Neural cell (in vitro differentiated cells): Measurements from ENCODE around the gene EML6. TPM values are rescaled to one million over a fixed set of nuclear protein-coding genes. Genes with fewer than 3 reads are reported as not detected.

Experiments used
- H2AFZ ChIP-seq: fragments of 200-600, 300-800 bp; sonication (generic), shearing (Covaris generic); 2 replicates; pipeline ENCODE4 v1.6.0; 2014; ENCODE audit warnings: low read depth, mild to moderate bottlenecking, antibody characterized with exemption, low read length, moderate library complexity
- H3F3A ChIP-seq: fragments of 200-600 bp; shearing (Covaris generic); 2 replicates; pipeline ENCODE4 v1.6.1; 2016; ENCODE audit warnings: mild to moderate bottlenecking, moderate library complexity, mixed read lengths, antibody characterized with exemption, low read length; ENCODE audit not compliant: insufficient read depth, poor library complexity, severe bottlenecking
- H3K27ac ChIP-seq: fragments of 200-600, 300-800 bp; sonication (generic), shearing (Covaris generic); 2 replicates; pipeline ENCODE4 v1.5.1; 2014; ENCODE audit warnings: mild to moderate bottlenecking, low read length, moderate library complexity
- H3K27me3 ChIP-seq: fragments of 300-800, 200-600 bp; sonication (generic), shearing (Covaris generic); 2 replicates; pipeline ENCODE4 v1.6.0; 2014; ENCODE audit warnings: mild to moderate bottlenecking, low read depth, low read length, moderate library complexity; ENCODE audit not compliant: insufficient read depth
- H3K36me3 ChIP-seq: fragments of 300-800, 200-600 bp; sonication (generic), shearing (Covaris generic); 2 replicates; pipeline ENCODE4 v1.5.1; 2014; ENCODE audit warnings: mild to moderate bottlenecking, antibody characterized with exemption, low read length, moderate library complexity; ENCODE audit not compliant: insufficient read depth
- H3K4me2 ChIP-seq: fragments of 300-800, 200-600 bp; sonication (generic), shearing (Covaris generic); 2 replicates; pipeline ENCODE4 v1.6.0; 2014; ENCODE audit warnings: mild to moderate bottlenecking, low read length
- H3K4me3 ChIP-seq: fragments of 300-800, 200-600 bp; sonication (generic), shearing (Covaris generic); 2 replicates; pipeline ENCODE4 v1.5.1; 2014; ENCODE audit warnings: mild to moderate bottlenecking, low read length, moderate library complexity
- H3K79me2 ChIP-seq: fragments of 200-600 bp; shearing (Covaris generic); replicated peaks from 2 replicates; pipeline ENCODE4 v1.6.0; 2014; ENCODE audit warnings: mild to moderate bottlenecking, low read length, moderate library complexity; ENCODE audit not compliant: insufficient read depth
- H3K9ac ChIP-seq: fragments of 300-800, 200-600 bp; sonication (generic), shearing (Covaris generic); 2 replicates; pipeline ENCODE4 v1.6.1; 2016; ENCODE audit warnings: mild to moderate bottlenecking, low read length, mixed read lengths
- H3K9me2 ChIP-seq: fragments of 200-600 bp; shearing (Covaris generic); 2 replicates; pipeline ENCODE4 v1.6.1; 2016; ENCODE audit warnings: mild to moderate bottlenecking, low read length, mixed read lengths; ENCODE audit not compliant: insufficient read depth
- H3K9me3 ChIP-seq: fragments of 200-600, 300-800 bp; sonication (generic), shearing (Covaris generic); 2 replicates; pipeline ENCODE4 v1.6.1; 2016; ENCODE audit warnings: mild to moderate bottlenecking, mixed run types, low read length, moderate library complexity, mixed read lengths
- H4K20me1 ChIP-seq: fragments of 200-600 bp; shearing (Covaris generic); 2 replicates; pipeline ENCODE4 v1.6.1; 2016; ENCODE audit warnings: mild to moderate bottlenecking, mixed run types; ENCODE audit not compliant: insufficient read depth
- CTCF ChIP-seq: fragments of 450-650 bp; IDR thresholded peaks from 2 replicates; pipeline ENCODE4 v1.5.1; 2014; ENCODE audit warnings: antibody characterized with exemption, mild to moderate bottlenecking, moderate library complexity; ENCODE audit not compliant: poor library complexity, severe bottlenecking
- EP300 ChIP-seq: fragments of 450-650 bp; conservative IDR thresholded peaks from 2 replicates; pipeline ENCODE4 v1.6.1; 2014; ENCODE audit warnings: antibody characterized with exemption, mild to moderate bottlenecking, moderate library complexity; ENCODE audit not compliant: poor library complexity, severe bottlenecking
- EZH2 ChIP-seq: fragments of 200-600, 300-800 bp; shearing (Covaris generic), sonication (generic); IDR thresholded peaks from 2 replicates; pipeline ENCODE4 v1.6.1; 2014; ENCODE audit warnings: antibody characterized with exemption, low read length, borderline replicate concordance, mild to moderate bottlenecking; ENCODE audit not compliant: insufficient read depth, poor library complexity, severe bottlenecking
- MXI1 ChIP-seq: fragments of 450-650 bp; conservative IDR thresholded peaks from 2 replicates; pipeline ENCODE4 v1.6.1; 2014; ENCODE audit warnings: antibody characterized with exemption, mild to moderate bottlenecking; ENCODE audit not compliant: poor library complexity, severe bottlenecking
- POLR2AphosphoS5 ChIP-seq: IDR thresholded peaks from 2 replicates; pipeline ENCODE4 v1.6.1; 2012
- RAD21 ChIP-seq: fragments of 450-650 bp; conservative IDR thresholded peaks from 2 replicates; pipeline ENCODE4 v1.6.1; 2014; ENCODE audit warnings: antibody characterized with exemption, mild to moderate bottlenecking, moderate library complexity
- REST ChIP-seq: IDR thresholded peaks from 2 replicates; pipeline ENCODE4 v1.6.1; 2012; ENCODE audit warnings: borderline replicate concordance
- SMC3 ChIP-seq: fragments of 450-650 bp; conservative IDR thresholded peaks from 2 replicates; pipeline ENCODE4 v1.6.1; 2014; ENCODE audit warnings: antibody characterized with exemption, mild to moderate bottlenecking, moderate library complexity; ENCODE audit not compliant: poor library complexity
- TAF1 ChIP-seq: IDR thresholded peaks from 2 replicates; pipeline ENCODE4 v1.6.1; 2012; ENCODE audit warnings: low read depth
- polyA plus RNA-seq: library from polyadenylated mRNA; depleted of rRNA; stranded (reverse); fragments of >200 nt; gene quantifications from 2 replicates; pipeline ENCODE4 v1.2.3, GENCODE V29; 2014

Gene EML6
- polyA plus RNA-seq, 1 donor from 2014 or later = 13.4 TPM

DNA sequence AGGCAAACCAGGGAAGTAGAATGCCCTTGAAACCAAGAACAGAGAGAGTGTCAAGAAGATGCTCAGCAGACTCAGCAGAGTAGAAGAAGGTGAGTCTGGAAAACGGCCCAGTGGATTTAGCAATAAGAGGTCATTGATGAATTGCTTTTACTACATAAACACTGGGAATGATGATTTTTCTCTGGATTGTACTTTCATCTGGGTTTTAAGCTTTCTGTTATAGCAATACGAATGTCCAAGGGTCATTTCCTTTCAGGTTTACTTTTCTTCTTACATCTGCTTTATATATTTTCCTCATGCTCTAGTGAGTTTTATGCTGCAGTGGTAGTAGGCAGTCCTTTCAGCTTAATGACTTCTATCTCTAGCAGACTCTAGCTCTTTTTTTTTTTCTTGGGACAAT is 16.9 kb downstream of the EML6 start:
- H3K4me3 ChIP-seq = no peak overlapping the region
- H3K79me2 ChIP-seq = no peaks in the 10 kb centered on the region
- no peak overlapping the region for H3K27ac ChIP-seq
- H2AFZ ChIP-seq = no peak overlapping the region
- TF ChIP-seq SMC3 (no peak), CTCF (no peak), MXI1 (no peak), TAF1 (no peak), POLR2AphosphoS5 (no peak), REST (no peak), RAD21 (no peak), EP300 (no peak), EZH2 (no peak)
- no peaks in the 10 kb centered on the region for H3K9me2 ChIP-seq
- H3K36me3 ChIP-seq = no peaks in the 10 kb centered on the region
- H3K27me3 ChIP-seq = no peaks in the 10 kb centered on the region
- H3K9me3 ChIP-seq = no peaks in the 10 kb centered on the region
- no peak overlapping the region for H3K4me2 ChIP-seq
- no peak overlapping the region for H3K9ac ChIP-seq
- no peaks in the 10 kb centered on the region for H4K20me1 ChIP-seq
- H3F3A ChIP-seq = no peaks in the 10 kb centered on the region

DNA sequence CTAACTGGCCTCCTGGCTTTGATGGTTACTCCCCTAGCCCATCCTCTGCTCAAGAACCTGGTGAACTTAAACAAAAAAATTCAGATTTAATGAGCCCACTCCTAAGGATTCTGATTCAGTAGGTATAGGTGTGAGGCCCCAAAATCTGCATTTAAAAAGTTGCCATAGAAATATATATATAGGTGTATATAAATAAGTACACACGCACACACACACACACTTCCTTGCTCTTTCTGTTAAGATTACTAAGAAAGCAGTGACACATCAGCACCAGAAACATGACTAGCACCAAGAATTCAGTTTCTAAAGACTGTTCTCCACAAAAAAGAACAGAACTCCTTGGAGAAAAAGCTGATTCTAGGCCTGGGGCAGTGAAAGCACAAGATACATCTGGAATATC is 17.8 kb downstream of the EML6 start:
- Histone ChIP-seq H3K4me2 (no peak overlapping the region), H3K27ac (no peak overlapping the region), H3K9me3 (no peaks in the 10 kb centered on the region), H3K4me3 (no peak overlapping the region), H3K9me2 (no peaks in the 10 kb centered on the region), H3K27me3 (no peaks in the 10 kb centered on the region), H3F3A (no peaks in the 10 kb centered on the region), H2AFZ (no peak overlapping the region), H3K36me3 (no peaks in the 10 kb centered on the region), H3K9ac (no peak overlapping the region), H3K79me2 (no peaks in the 10 kb centered on the region), H4K20me1 (no peaks in the 10 kb centered on the region)
- no peak for TF ChIP-seq CTCF
- TF ChIP-seq POLR2AphosphoS5 = no peak
- no peak for TF ChIP-seq RAD21
- no peak for TF ChIP-seq MXI1
- TF ChIP-seq EP300 = no peak
- TF ChIP-seq EZH2 = no peak
- no peak for TF ChIP-seq REST
- TF ChIP-seq SMC3 = no peak
- TF ChIP-seq TAF1 = no peak
